ENCODE results near the gene GCDH.

The GCDH gene

DNA sequence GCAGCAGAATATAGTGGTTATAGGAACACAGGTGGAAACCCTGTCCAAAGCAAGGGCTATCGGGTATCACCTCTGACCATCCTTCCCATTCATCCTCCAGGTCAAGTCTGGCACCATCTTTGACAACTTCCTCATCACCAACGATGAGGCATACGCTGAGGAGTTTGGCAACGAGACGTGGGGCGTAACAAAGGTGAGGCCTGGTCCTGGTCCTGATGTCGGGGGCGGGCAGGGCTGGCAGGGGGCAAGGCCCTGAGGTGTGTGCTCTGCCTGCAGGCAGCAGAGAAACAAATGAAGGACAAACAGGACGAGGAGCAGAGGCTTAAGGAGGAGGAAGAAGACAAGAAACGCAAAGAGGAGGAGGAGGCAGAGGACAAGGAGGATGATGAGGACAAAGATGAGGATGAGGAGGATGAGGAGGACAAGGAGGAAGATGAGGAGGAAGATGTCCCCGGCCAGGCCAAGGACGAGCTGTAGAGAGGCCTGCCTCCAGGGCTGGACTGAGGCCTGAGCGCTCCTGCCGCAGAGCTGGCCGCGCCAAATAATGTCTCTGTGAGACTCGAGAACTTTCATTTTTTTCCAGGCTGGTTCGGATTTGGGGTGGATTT, 52.6 kb downstream of the GCDH start:
- DNase-seq: no peak

DNA sequence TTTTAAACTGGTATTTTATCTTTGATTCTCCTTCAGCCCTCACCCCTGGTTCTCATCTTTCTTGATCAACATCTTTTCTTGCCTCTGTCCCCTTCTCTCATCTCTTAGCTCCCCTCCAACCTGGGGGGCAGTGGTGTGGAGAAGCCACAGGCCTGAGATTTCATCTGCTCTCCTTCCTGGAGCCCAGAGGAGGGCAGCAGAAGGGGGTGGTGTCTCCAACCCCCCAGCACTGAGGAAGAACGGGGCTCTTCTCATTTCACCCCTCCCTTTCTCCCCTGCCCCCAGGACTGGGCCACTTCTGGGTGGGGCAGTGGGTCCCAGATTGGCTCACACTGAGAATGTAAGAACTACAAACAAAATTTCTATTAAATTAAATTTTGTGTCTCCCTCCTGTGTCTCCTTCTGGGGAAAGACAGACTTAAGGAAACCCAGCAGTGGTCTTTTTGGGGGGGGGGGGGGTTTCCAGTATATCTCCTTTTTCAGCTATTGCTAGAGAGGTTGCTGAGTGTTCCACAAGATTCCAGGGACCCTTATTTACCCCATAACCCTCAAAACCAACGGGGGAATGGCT, 53.2 kb downstream of the GCDH start:
- DNase-seq: no peak

DNA sequence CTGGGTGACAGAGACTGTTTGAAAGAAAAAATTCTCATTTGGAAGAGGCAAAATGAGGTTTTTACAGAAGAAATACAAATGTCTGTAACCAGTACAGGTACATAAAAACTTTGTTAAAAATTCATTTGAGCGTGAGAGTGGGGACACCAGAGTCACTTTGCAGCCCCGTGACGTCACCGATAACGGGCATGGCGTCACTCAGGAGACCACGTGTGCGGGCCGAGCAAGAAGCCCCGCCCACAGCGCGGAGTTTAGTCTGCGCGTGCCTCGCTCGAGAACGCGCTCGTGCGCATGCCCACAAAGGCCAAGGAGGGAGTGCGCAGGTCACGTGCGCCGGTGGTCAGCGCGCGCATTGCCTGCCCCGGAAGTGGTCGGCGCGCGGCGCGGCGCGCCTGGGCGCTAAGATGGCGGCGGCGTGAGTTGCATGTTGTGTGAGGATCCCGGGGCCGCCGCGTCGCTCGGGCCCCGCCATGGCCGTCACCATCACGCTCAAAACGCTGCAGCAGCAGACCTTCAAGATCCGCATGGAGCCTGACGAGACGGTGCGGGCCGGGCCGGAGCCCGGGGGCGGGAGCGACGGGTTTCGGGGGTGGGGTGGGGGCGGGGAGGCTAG, 54.6 kb downstream of the GCDH start, which contains the start of gene RAD23A:
Gene RAD23A (plus strand): TSS at position 384 of the 613 bp plus-strand sequence. CDS start 87 bp downstream, at position 471.
- DNase-seq: peak; percentile 99

DNA sequence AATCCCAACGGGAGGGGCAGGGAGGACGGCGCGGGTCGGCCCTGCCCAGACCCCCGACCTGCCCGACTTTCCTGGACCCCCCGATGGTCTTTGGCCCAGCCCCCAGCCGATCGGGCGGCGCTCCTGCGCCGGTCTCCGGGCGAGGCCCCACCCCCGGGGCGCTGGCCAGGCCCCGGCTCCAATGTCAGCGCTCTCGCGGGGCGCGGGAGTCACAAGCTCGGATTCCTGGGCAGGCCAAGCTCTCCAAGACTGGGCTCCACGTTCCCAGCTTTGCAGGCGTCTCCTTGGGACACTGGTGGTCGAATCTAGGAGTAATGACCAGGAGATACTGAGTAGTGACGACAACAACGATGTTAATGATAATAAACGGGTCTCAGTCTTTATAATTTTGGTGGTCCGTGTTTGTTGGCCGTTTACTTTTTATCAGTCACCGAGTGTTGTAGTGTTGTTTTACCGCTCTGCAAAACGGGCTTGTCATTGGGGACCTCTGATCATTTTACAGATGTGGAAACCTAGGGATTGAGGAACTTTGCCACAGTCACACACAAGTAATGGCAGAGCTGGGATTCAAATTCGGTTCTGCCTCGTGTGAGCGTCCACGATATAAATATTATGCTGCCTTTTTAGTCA, 55.2 kb downstream of the GCDH start:
- peak; percentile 63 for DNase-seq

DNA sequence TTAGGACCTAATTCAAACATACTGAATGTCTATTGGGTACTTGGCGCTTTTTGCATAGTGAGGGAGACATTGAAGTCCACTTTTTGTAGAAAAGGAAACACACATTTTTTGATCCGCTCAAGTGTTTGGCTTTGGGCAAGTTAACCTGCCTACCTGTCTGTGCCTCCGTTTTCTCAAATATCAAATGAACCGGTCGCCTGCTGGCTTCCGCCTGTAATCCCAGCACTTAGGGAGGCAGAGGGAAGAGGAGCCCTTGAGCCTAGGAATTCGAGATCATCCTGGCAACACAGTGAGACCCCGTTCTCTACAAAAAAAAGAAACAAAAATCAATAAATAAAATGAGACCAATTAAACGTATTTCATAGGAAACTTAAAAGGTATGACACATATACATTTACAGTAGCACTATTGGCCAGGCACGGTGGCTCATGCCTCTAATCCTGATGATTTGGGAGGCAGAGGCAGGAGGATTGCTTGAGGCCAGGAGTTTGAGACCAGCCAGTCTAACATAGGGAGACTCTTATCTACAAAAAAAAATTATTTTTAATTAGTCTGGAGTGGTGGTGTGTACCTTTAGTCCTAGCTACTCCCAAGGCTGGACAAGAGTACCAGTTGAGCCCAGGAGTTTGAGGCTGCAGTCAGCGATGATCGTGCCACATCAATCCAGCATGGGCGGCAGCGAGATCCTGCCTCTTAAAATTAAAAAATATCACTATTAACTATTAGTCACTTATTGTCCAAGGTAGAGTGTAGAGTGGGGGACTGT, 56.0 kb downstream of the GCDH start:
- no peak for DNase-seq

DNA sequence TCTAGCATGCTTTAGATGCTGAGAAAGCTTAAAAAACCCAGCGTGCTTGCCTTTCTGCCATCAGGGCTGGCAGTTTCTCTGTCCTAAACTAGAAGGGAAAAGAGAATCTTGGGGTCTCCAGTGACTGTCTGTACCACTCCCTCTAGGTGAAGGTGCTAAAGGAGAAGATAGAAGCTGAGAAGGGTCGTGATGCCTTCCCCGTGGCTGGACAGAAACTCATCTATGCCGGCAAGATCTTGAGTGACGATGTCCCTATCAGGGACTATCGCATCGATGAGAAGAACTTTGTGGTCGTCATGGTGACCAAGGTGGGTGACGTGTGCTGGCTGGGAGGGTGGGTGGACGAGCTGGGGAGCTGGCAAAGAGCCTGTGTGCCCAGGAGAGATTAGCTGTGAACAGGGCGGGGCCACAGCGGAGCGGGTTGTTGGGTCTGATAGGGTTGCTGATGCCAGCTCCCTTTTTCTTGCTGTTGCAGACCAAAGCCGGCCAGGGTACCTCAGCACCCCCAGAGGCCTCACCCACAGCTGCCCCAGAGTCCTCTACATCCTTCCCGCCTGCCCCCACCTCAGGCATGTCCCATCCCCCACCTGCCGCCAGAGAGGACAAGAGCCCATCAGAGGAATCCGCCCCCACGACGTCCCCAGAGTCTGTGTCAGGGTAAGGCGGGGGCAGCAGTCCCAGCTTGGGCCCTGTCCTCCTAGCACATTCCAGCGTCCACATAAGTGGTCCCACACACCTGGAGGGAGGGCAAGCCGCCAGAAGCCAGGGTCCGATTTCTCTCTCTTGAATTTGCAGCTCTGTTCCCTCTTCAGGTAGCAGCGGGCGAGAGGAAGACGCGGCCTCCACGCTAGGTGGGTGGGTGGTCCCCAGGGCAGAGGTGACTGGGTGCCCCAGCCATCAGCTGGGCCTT, 57.0 kb downstream of the GCDH start:
- DNase-seq: no peak

DNA sequence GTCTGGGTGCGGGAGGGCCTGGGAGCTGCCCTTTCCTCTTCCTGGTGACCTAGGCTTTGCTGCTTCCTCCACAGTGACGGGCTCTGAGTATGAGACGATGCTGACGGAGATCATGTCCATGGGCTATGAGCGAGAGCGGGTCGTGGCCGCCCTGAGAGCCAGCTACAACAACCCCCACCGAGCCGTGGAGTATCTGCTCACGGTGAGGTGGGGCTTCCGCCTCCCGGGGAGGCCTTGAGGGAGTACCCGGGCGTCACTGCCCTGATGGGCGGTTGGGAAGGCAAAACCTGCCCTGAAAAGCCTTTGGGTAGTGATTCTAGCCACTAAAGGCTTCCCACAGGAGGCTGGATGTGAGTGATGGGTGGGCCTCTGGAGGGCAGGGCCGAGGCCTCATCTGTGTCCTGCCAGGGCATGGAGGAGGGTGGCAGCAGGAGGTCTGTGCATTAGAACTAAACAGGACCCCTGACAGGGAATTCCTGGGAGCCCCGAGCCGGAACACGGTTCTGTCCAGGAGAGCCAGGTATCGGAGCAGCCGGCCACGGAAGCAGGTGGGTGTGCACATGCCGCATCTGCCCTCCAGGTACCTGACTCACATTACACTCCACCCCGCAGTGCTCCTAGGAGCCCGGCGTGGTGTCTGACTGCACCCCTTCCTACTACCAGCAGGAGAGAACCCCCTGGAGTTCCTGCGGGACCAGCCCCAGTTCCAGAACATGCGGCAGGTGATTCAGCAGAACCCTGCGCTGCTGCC, 57.8 kb downstream of the GCDH start:
- DNase-seq: no peak

Measured in eye (tissue), 1 donor.